T-cell (primary cell): ENCODE data around the gene ADCY10. TPM values are rescaled to one million over a fixed set of nuclear protein-coding genes. Genes with fewer than 3 reads are reported as not detected.

Experiments used
- ATAC-seq, 4 experiments: fragments of 200-7000 bp in 3 of 4; fragments of 150-1000 bp in 1 of 4; cut with Tn5 transposase; replicated peaks in 1 of 4; 1 replicate in 3 of 4; 2 replicates in 1 of 4; pipeline ENCODE4 v1.10.0; 2021; ENCODE audit warnings: moderate library complexity in 3 of 4, mild to moderate bottlenecking in 2 of 4, moderate number of reproducible peaks in 1 of 4
- CTCF ChIA-PET, 2 donors: fragments of 300-600 bp; sonication (Branson Sonifier 250); formaldehyde crosslinking; loops; one replicate each; lab custom pipeline; 2022; ENCODE audit warnings: antibody characterized with exemption in 2 of 2; lab: Charles Lee
- POLR2A ChIA-PET, 2 donors: fragments of 300-600 bp; sonication (Branson Sonifier 250); formaldehyde crosslinking; loops; one replicate each; lab custom pipeline; 2022; ENCODE audit warnings: antibody characterized with exemption in 2 of 2; lab: Charles Lee
- DNase-seq, 35 experiments: peaks; one replicate each; pipeline versions ENCODE4 v3.0.0 to v3.0.0-alpha.2; 2013 to 2023
- H3K27ac ChIP-seq: one replicate; pipeline ENCODE4 v1.5.1; 2013; ENCODE audit warnings: low read length
- H3K27me3 ChIP-seq, 2 experiments: replicated peaks in 1 of 2; 1 replicate in 1 of 2; 2 replicates in 1 of 2; pipeline versions ENCODE4 v1.6.1 to v1.7.0; 2013; ENCODE audit warnings: low read length in 1 of 2, mixed read lengths in 1 of 2; ENCODE audit not compliant: control insufficient read depth in 2 of 2, insufficient read depth in 2 of 2; ENCODE audit errors: extremely low read depth in 1 of 2
- H3K36me3 ChIP-seq, 2 donors: 1 replicate in 1 of 2; 2 replicates in 1 of 2; pipeline versions ENCODE4 v1.6.1 to v1.7.0; 2013; ENCODE audit warnings: low read length in 1 of 2; ENCODE audit not compliant: control insufficient read depth in 2 of 2, insufficient read depth in 1 of 2; ENCODE audit errors: extremely low read depth in 1 of 2
- H3K4me1 ChIP-seq, 2 experiments: 1 replicate in 1 of 2; 2 replicates in 1 of 2; pipeline versions ENCODE4 v1.6.1 to v1.7.0; 2013; ENCODE audit warnings: low read length in 2 of 2, mixed read lengths in 1 of 2; ENCODE audit not compliant: insufficient read depth in 2 of 2, control insufficient read depth in 1 of 2; ENCODE audit errors: extremely low read depth in 1 of 2
- H3K4me3 ChIP-seq, 2 donors: 1 replicate in 1 of 2; 2 replicates in 1 of 2; pipeline versions ENCODE4 v1.5.1 to v1.7.0; 2013; ENCODE audit warnings: mild to moderate bottlenecking in 2 of 2, low read length in 1 of 2, moderate library complexity in 1 of 2; ENCODE audit not compliant: control insufficient read depth in 1 of 2; ENCODE audit errors: extremely low read depth in 1 of 2
- H3K9me3 ChIP-seq: 2 replicates; pipeline ENCODE4 v1.7.0; 2013
- H3K27ac Mint-ChIP-seq, 2 donors: one replicate each; pipeline ENCODE4 v1.8.0; 2020 to 2021; ENCODE audit warnings: mild to moderate bottlenecking in 2 of 2, mixed read lengths in 2 of 2
- H3K27me3 Mint-ChIP-seq, 2 donors: one replicate each; pipeline ENCODE4 v1.8.0; 2021 to 2022; ENCODE audit warnings: mixed read lengths in 2 of 2
- H3K36me3 Mint-ChIP-seq: one replicate; pipeline ENCODE4 v1.8.0; 2021; ENCODE audit warnings: mixed read lengths
- H3K4me1 Mint-ChIP-seq, 3 donors: one replicate each; pipeline ENCODE4 v1.8.0; 2020 to 2022; ENCODE audit warnings: mixed read lengths in 3 of 3, mild to moderate bottlenecking in 1 of 3
- H3K4me3 Mint-ChIP-seq, 3 donors: one replicate each; pipeline ENCODE4 v1.8.0; 2020 to 2022; ENCODE audit warnings: mild to moderate bottlenecking in 3 of 3, mixed read lengths in 3 of 3, moderate library complexity in 3 of 3
- H3K9me3 Mint-ChIP-seq, 3 donors: one replicate each; pipeline ENCODE4 v1.8.0; 2020 to 2022; ENCODE audit warnings: mixed read lengths in 3 of 3
- WGBS: methylation state at CpG from one replicate; pipeline ENCODE4 v1.1.5; 2013; ENCODE audit warnings: missing lambda C conversion rate; ENCODE audit not compliant: insufficient coverage; 5-methylcytosine and 5-hydroxymethylcytosine counted together
- total RNA-seq, 35 experiments: library from RNA in 6 of 35; stranded (reverse) in 6 of 35; fragments of 120-200 nt in 1 of 35; gene quantifications; one replicate each; pipeline versions ENCODE4 v1.2.1 to v1.2.4 and lab custom pipeline; 2013 to 2026

ADCY10 gene
- total RNA-seq, 5 donors from 2014 or later (not counting 1 experiment from before 2014, with no cell fraction given): 0.06 to 0.82 (median 0.44) TPM

DNA sequence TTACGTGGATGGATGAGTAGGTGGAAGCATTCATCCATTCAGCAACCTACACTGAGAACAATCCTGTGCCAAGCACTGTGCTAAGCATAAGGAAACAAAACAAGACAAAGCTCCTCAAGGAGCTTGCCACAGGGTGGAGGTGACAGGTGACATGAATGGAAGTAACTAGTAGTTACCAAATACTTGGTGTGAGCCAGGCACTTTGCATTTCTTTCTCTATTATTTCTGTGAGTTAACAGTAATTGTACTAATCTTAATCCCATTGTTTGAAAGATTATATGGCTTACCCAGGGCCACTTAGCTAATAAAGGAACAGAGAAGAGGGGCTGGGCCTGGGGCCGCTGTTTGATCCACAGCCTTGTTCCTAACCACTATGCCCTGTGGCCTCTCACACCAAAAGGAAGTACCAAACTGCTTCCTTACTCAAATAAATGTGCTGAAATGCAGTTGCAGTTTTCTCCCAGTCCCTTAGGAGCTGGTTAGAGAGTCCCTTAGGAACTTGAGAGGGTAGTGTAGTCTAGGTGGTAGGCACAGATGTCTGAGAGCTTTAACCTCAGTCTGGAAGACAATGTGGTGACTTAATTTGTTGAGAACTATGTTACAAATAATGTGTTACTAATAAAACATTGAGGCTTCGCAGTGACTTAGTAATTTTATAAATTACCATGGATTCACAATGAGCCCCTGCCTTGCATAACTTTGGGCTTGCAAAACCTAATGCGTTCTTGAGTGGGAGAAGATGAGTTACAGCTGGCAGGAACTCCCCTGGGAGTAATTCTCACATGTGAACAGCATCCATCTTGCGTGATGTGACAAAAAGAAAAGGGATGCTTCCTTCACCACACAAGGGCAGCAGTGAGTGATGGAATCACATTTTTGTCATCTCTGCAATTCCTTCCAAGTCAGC is 122.4 kb downstream of the ADCY10 start:
- no peak for DNase-seq
- ATAC-seq: no peak
- Mint-ChIP-seq H3K9me3 (no peaks in the 10 kb centered on the region), H3K4me1 (no peaks in the 10 kb centered on the region), H3K27me3 (no peaks in the 10 kb centered on the region), H3K36me3 (peaks cover 17% of the 10 kb centered on the region), H3K4me3 (no peak overlapping the region), H3K27ac (no peak overlapping the region)
- Histone ChIP-seq H3K27me3 (no peaks in the 10 kb centered on the region), H3K36me3 (no peaks in the 10 kb centered on the region), H3K9me3 (no peaks in the 10 kb centered on the region), H3K27ac (no peak overlapping the region), H3K4me3 (no peak overlapping the region), H3K4me1 (no peaks in the 10 kb centered on the region)
- WGBS: no CpG with 5 or more reads among the region's 5 CpGs
- ChIA-PET CTCF (no interaction called here), POLR2A (no interaction called here)

DNA sequence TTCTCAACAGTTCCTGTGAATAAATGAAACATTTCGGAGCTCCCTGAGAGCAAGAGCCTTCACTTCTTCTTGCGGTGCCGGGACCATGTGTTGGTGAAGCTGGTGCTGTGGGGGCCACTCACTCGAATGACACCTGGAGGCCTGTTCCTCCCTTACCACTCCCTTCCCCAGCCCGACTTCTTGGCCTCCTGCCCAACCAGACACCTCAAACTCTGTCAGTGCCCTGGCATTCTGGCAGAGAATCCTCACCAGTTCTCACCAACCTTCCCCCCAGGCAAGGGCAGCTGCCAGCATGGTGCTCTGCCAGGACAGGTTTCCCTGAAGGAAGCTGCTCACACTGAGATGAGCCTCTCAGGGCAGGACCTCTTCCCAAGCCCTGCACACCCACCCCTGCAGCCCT is 123.8 kb downstream of the ADCY10 start:
- POLR2A ChIA-PET: interaction anchor here in 1 of 2 donors (0.6 to 0.7 kb wide), 2 partner anchors 125 to 274 kb away, joined by 5 to 9 read pairs; no protein-coding TSS in a partner anchor
- Histone ChIP-seq H3K27ac (no peak overlapping the region), H3K27me3 (no peaks in the 10 kb centered on the region), H3K9me3 (no peaks in the 10 kb centered on the region), H3K4me1 (no peaks in the 10 kb centered on the region), H3K4me3 (no peak overlapping the region), H3K36me3 (no peaks in the 10 kb centered on the region)
- Mint-ChIP-seq H3K27me3 (no peaks in the 10 kb centered on the region), H3K4me3 (no peak overlapping the region), H3K9me3 (no peaks in the 10 kb centered on the region), H3K36me3 (peaks cover 20% of the 10 kb centered on the region), H3K4me1 (no peaks in the 10 kb centered on the region), H3K27ac (no peak overlapping the region)
- ATAC-seq: no peak
- CTCF ChIA-PET: interaction anchor here in 1 of 2 donors (0.6 kb wide), 3 partner anchors 34 to 1948 kb away, joined by 3 to 5 read pairs (median 4); no protein-coding TSS in a partner anchor
- WGBS: 66% methylated on average over 3 of the region's 5 CpGs
- DNase-seq: no peak

GRCh38 chr1:167789501-167789900 is 124.4 kb downstream of the ADCY10 start:
- no peaks in the 10 kb centered on the region for H3K36me3 ChIP-seq
- Mint-ChIP-seq H3K4me1 (no peaks in the 10 kb centered on the region), H3K4me3 (no peak overlapping the region), H3K27ac (no peak overlapping the region), H3K27me3 (no peaks in the 10 kb centered on the region), H3K9me3 (no peaks in the 10 kb centered on the region), H3K36me3 (peaks cover 22% of the 10 kb centered on the region)
- no peaks in the 10 kb centered on the region for H3K27me3 ChIP-seq
- CTCF ChIA-PET: interaction anchor here in 1 of 2 donors (0.6 kb wide), 1 partner anchor 1948 kb away, joined by 5 read pairs; no protein-coding TSS in a partner anchor
- DNase-seq: no peak
- H3K27ac ChIP-seq: no peak overlapping the region
- no peak for ATAC-seq
- H3K4me3 ChIP-seq: no peak overlapping the region
- POLR2A ChIA-PET: interaction anchor here (0.6 kb wide), 2 partner anchors 275 to 321 kb away, joined by 3 to 9 read pairs; no protein-coding TSS in a partner anchor
- H3K9me3 ChIP-seq: no peaks in the 10 kb centered on the region
- no peaks in the 10 kb centered on the region for H3K4me1 ChIP-seq
- 76% methylated on average over 3 of the region's 3 CpGs for WGBS

DNA sequence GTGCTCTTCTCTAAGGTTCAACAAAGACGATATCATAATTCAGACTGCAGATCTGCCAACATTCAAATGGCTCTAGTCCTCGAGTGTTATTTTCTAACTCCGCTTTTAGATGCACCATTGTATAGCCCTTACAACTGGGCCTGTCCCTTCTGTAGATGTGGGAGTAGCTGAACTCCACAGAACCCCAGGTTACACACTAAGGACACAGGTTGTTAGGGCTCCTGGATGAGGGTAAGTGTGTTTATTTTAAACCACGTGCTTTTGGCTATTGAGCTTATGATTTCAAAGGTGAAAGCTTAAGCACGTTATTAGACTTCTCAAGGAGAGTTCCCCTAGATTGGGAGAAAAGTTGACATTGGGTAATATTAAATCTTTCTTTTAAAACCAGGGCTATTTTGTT is 127.4 kb downstream of the ADCY10 start:
- H3K36me3 ChIP-seq: no peaks in the 10 kb centered on the region
- H3K4me1 Mint-ChIP-seq: no peaks in the 10 kb centered on the region
- H3K9me3 ChIP-seq: no peaks in the 10 kb centered on the region
- WGBS: 93% methylated on average over 2 of the region's 5 CpGs
- POLR2A ChIA-PET: no interaction called here
- no peak overlapping the region for H3K27ac ChIP-seq
- H3K27ac Mint-ChIP-seq: no peak overlapping the region
- no peaks in the 10 kb centered on the region for H3K4me1 ChIP-seq
- H3K27me3 ChIP-seq: no peaks in the 10 kb centered on the region
- DNase-seq (no peak), ATAC-seq (no peak)
- H3K27me3 Mint-ChIP-seq: no peaks in the 10 kb centered on the region
- peaks cover 0 to 3% (median 3%) of the 10 kb centered on the region in 3 donors for H3K9me3 Mint-ChIP-seq
- peaks cover 25% of the 10 kb centered on the region for H3K36me3 Mint-ChIP-seq
- CTCF ChIA-PET: no interaction called here
- H3K4me3 Mint-ChIP-seq: no peak overlapping the region
- H3K4me3 ChIP-seq: no peak overlapping the region

DNA sequence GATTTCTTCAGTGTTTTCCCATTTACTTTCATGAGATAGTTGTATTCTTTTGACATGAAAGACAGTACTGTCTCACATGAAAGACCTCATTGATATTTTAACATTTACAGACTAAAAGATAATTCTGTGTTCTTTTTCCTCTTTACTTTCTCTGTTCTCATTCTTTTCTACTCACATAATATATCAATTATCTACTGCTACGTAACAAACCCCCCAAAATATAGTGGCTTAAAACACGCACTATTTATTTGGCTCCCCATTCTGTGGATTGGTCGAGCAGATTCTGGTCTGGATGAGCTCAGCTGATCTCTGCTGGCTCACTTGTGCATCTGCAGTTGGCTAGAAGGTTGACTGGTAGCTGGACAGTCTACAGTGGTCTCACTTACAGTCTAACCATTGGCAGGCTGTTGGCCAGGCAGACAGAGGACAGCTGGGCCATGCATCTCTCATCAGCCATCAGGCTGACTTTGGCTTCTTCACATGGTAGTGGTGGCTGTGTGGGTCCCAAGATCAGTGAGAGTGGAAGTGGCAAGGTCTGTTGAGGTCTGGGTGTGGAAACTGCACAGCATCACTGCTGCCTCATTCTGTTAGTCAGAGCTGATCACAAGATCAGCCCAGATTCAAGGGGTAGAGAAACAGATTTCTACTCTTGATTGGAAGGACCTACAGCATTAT is 128.9 kb downstream of the ADCY10 start:
- CTCF ChIA-PET: no interaction called here
- no peaks in the 10 kb centered on the region for H3K27me3 Mint-ChIP-seq
- H3K36me3 ChIP-seq: no peaks in the 10 kb centered on the region
- no peak overlapping the region for H3K27ac ChIP-seq
- no peaks in the 10 kb centered on the region for H3K9me3 ChIP-seq
- H3K4me3 ChIP-seq: no peak overlapping the region
- H3K4me1 ChIP-seq: no peaks in the 10 kb centered on the region
- H3K36me3 Mint-ChIP-seq: peaks cover 28% of the 10 kb centered on the region
- H3K4me3 Mint-ChIP-seq: no peak overlapping the region
- H3K4me1 Mint-ChIP-seq: no peaks in the 10 kb centered on the region
- no peak for DNase-seq
- POLR2A ChIA-PET: no interaction called here
- no peaks in the 10 kb centered on the region for H3K27me3 ChIP-seq
- no peak for ATAC-seq
- peaks cover 3 to 14% (median 8%) of the 10 kb centered on the region in 3 donors for H3K9me3 Mint-ChIP-seq
- no peak overlapping the region for H3K27ac Mint-ChIP-seq
- WGBS: 80% methylated on average over 1 of the region's 3 CpGs

DNA sequence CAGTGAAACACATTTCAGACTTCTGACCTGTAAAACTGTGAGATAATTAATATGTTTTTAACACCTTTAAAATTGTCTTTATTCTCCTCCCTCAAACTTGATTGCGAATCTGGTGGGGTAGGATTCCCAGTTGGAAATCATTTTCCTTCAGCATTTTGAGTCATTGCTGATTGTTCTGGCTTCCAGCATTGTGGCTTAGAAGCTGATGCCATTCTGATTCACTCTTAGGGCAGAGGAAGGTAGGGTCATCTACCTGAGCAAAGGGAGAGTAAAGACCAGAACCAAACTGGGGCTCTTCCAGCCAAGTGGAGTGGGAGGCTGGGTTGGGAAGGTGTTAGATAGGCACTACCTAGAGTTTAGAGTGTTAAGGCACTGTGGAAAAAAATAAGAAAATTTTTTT is 131.0 kb downstream of the ADCY10 start:
- Histone ChIP-seq H3K36me3 (no peaks in the 10 kb centered on the region), H3K27ac (no peak overlapping the region), H3K27me3 (no peaks in the 10 kb centered on the region), H3K9me3 (no peaks in the 10 kb centered on the region), H3K4me3 (no peak overlapping the region), H3K4me1 (no peaks in the 10 kb centered on the region)
- CTCF ChIA-PET: interaction anchor here in 1 of 2 donors (0.6 kb wide), 1 partner anchor 13 kb away, joined by 3 read pairs; no protein-coding TSS in a partner anchor
- H3K36me3 Mint-ChIP-seq: peaks cover 30% of the 10 kb centered on the region
- peaks cover 3 to 20% (median 10%) of the 10 kb centered on the region in 3 donors for H3K9me3 Mint-ChIP-seq
- H3K4me3 Mint-ChIP-seq: no peak overlapping the region
- POLR2A ChIA-PET: no interaction called here
- H3K4me1 Mint-ChIP-seq: no peaks in the 10 kb centered on the region
- DNase-seq: no peak
- H3K27me3 Mint-ChIP-seq: no peaks in the 10 kb centered on the region
- no peak for ATAC-seq
- no peak overlapping the region for H3K27ac Mint-ChIP-seq
- WGBS: no CpG with 5 or more reads among the region's 1 CpG
